H1 (cell line): ENCODE data around the gene DHRS9. TPM values are rescaled to one million over a fixed set of nuclear protein-coding genes. Genes with fewer than 3 reads are reported as not detected.

Experiments used
- HDAC2 ChIP-seq, 2 experiments: fragments of 300-600 bp in 1 of 2; sonication (generic) in 1 of 2; IDR thresholded peaks; 2 replicates each; pipeline ENCODE4 v1.6.1; 2011 to 2012; ENCODE audit warnings: low read depth in 2 of 2, low read length in 2 of 2, mild to moderate bottlenecking in 2 of 2, moderate library complexity in 2 of 2, borderline replicate concordance in 1 of 2, inconsistent platforms in 1 of 2
- RBBP5 ChIP-seq: IDR thresholded peaks from 2 replicates; pipeline ENCODE4 v1.7.1; 2012; ENCODE audit warnings: low read depth, mild to moderate bottlenecking, inconsistent platforms, low read length, moderate library complexity, borderline replicate concordance
- polyA plus RNA-seq, 7 experiments: library from polyadenylated mRNA; depleted of rRNA in 3 of 7; stranded (reverse) in 5 of 7; unstranded in 2 of 7; fragments of >200 nt in 5 of 7; fragments of 200-250 nt in 2 of 7; gene quantifications; 1 replicate in 5 of 7; 2 replicates in 1 of 7; 4 replicates in 1 of 7; pipeline versions ENCODE4 v1.2.1 to v1.2.3, GENCODE V29; 2011 to 2013; ENCODE audit warnings: missing spikeins in 2 of 7, mixed read lengths in 2 of 7
- total RNA-seq: library from RNA; stranded (reverse); fragmentation: NEBNext Ultra II Directional; extraction: Animal tissue kit (Norgen Biotek cat#: 25700); gene quantifications from 2 replicates; pipeline ENCODE4 v1.2.1, GENCODE V29; 2021
- TF ChIP-seq, protein P1 (sequence below): IDR thresholded peaks from 2 replicates; pipeline ENCODE4 v1.6.1; 2012; ENCODE audit warnings: low read length, inconsistent platforms
- TF ChIP-seq, protein P2 (sequence below): IDR thresholded peaks from 2 replicates; pipeline ENCODE4 v1.6.1; 2012; ENCODE audit warnings: inconsistent platforms
- TF ChIP-seq, protein P3 (sequence below): fragments of 300-600 bp; sonication (generic); IDR thresholded peaks from 2 replicates; pipeline ENCODE4 v1.7.1; 2012; ENCODE audit warnings: low read length, moderate library complexity, mild to moderate bottlenecking, inconsistent platforms; ENCODE audit not compliant: insufficient replicate concordance

DHRS9 gene
- total and polyA plus RNA-seq, 2 of the 8 experiments (the other 6 are each of a cell fraction or from before 2014, with no cell fraction given): not detected

DNA sequence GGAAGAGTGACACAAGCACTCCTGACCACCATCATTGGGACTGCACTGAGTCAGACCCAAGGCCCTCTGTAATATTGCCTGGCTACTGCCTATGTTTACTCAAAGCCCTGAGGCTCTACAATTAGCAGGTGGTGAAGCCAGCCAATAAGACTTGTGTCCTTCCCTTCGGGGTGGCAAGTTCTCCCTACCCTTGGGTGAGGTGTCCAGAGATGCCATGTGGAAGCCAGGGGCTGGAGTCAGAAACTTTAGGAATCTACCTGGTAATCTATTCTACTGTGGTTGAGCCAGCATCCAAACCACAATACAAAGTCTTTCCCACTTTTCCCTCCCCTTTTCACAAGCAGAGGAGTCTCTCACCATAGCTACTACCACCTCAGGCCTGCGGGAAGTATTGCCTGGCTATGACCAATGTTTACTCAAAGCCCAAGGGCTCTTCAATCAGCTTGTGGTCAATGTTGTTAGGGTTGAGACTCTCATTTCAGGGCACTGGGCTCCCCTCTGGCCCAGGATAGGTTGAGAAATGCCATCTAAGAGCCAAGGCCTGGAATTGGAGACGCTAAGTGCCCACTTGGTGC is 17.6 kb downstream of the DHRS9 start (continued):
- TF ChIP-seq, protein P1, sequence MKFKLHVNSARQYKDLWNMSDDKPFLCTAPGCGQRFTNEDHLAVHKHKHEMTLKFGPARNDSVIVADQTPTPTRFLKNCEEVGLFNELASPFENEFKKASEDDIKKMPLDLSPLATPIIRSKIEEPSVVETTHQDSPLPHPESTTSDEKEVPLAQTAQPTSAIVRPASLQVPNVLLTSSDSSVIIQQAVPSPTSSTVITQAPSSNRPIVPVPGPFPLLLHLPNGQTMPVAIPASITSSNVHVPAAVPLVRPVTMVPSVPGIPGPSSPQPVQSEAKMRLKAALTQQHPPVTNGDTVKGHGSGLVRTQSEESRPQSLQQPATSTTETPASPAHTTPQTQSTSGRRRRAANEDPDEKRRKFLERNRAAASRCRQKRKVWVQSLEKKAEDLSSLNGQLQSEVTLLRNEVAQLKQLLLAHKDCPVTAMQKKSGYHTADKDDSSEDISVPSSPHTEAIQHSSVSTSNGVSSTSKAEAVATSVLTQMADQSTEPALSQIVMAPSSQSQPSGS: no peak
- TF ChIP-seq RBBP5 (no peak), HDAC2 (IDR thresholded peaks at IDR 0.05; ENCODE audit: borderline replicate concordance in 1 of 2, low read depth in 2 of 2, low read length in 2 of 2) (no peak)
- TF ChIP-seq, protein P2, sequence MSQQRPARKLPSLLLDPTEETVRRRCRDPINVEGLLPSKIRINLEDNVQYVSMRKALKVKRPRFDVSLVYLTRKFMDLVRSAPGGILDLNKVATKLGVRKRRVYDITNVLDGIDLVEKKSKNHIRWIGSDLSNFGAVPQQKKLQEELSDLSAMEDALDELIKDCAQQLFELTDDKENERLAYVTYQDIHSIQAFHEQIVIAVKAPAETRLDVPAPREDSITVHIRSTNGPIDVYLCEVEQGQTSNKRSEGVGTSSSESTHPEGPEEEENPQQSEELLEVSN: no peak
- TF ChIP-seq, protein P3, sequence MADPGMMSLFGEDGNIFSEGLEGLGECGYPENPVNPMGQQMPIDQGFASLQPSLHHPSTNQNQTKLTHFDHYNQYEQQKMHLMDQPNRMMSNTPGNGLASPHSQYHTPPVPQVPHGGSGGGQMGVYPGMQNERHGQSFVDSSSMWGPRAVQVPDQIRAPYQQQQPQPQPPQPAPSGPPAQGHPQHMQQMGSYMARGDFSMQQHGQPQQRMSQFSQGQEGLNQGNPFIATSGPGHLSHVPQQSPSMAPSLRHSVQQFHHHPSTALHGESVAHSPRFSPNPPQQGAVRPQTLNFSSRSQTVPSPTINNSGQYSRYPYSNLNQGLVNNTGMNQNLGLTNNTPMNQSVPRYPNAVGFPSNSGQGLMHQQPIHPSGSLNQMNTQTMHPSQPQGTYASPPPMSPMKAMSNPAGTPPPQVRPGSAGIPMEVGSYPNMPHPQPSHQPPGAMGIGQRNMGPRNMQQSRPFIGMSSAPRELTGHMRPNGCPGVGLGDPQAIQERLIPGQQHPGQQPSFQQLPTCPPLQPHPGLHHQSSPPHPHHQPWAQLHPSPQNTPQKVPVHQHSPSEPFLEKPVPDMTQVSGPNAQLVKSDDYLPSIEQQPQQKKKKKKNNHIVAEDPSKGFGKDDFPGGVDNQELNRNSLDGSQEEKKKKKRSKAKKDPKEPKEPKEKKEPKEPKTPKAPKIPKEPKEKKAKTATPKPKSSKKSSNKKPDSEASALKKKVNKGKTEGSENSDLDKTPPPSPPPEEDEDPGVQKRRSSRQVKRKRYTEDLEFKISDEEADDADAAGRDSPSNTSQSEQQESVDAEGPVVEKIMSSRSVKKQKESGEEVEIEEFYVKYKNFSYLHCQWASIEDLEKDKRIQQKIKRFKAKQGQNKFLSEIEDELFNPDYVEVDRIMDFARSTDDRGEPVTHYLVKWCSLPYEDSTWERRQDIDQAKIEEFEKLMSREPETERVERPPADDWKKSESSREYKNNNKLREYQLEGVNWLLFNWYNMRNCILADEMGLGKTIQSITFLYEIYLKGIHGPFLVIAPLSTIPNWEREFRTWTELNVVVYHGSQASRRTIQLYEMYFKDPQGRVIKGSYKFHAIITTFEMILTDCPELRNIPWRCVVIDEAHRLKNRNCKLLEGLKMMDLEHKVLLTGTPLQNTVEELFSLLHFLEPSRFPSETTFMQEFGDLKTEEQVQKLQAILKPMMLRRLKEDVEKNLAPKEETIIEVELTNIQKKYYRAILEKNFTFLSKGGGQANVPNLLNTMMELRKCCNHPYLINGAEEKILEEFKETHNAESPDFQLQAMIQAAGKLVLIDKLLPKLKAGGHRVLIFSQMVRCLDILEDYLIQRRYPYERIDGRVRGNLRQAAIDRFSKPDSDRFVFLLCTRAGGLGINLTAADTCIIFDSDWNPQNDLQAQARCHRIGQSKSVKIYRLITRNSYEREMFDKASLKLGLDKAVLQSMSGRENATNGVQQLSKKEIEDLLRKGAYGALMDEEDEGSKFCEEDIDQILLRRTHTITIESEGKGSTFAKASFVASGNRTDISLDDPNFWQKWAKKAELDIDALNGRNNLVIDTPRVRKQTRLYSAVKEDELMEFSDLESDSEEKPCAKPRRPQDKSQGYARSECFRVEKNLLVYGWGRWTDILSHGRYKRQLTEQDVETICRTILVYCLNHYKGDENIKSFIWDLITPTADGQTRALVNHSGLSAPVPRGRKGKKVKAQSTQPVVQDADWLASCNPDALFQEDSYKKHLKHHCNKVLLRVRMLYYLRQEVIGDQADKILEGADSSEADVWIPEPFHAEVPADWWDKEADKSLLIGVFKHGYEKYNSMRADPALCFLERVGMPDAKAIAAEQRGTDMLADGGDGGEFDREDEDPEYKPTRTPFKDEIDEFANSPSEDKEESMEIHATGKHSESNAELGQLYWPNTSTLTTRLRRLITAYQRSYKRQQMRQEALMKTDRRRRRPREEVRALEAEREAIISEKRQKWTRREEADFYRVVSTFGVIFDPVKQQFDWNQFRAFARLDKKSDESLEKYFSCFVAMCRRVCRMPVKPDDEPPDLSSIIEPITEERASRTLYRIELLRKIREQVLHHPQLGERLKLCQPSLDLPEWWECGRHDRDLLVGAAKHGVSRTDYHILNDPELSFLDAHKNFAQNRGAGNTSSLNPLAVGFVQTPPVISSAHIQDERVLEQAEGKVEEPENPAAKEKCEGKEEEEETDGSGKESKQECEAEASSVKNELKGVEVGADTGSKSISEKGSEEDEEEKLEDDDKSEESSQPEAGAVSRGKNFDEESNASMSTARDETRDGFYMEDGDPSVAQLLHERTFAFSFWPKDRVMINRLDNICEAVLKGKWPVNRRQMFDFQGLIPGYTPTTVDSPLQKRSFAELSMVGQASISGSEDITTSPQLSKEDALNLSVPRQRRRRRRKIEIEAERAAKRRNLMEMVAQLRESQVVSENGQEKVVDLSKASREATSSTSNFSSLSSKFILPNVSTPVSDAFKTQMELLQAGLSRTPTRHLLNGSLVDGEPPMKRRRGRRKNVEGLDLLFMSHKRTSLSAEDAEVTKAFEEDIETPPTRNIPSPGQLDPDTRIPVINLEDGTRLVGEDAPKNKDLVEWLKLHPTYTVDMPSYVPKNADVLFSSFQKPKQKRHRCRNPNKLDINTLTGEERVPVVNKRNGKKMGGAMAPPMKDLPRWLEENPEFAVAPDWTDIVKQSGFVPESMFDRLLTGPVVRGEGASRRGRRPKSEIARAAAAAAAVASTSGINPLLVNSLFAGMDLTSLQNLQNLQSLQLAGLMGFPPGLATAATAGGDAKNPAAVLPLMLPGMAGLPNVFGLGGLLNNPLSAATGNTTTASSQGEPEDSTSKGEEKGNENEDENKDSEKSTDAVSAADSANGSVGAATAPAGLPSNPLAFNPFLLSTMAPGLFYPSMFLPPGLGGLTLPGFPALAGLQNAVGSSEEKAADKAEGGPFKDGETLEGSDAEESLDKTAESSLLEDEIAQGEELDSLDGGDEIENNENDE: no peak
- TF ChIP-seq, all 59 proteins: peak for 0
